ENCODE results near the gene UNC80.

UNC80 gene

GRCh38 chr2:209970271-209970670 lies 198.6 kb downstream of the UNC80 start:
- H3K4me3 ChIP-seq (ENCODE audit: low read depth, low read length), result no peak overlapping the region
- no peak for TF ChIP-seq CTCF (IDR thresholded peaks at IDR 0.05; ENCODE audit: control insufficient read depth, extremely low read depth, insufficient read depth)
- DNase-seq (ENCODE audit: low read depth), result no peak

GRCh38 chr2:209970711-209971110 lies 199.1 kb downstream of the UNC80 start:
- no peak overlapping the region for H3K4me3 ChIP-seq (ENCODE audit: low read depth, low read length)
- no peak for DNase-seq (ENCODE audit: low read depth)
- no peak for TF ChIP-seq CTCF (IDR thresholded peaks at IDR 0.05; ENCODE audit: control insufficient read depth, extremely low read depth, insufficient read depth)

- DNase-seq (ENCODE audit: low read depth), result no peak
- TF ChIP-seq CTCF (IDR thresholded peaks at IDR 0.05; ENCODE audit: control insufficient read depth, extremely low read depth, insufficient read depth), result no peak
- no peak overlapping the region for H3K4me3 ChIP-seq (ENCODE audit: low read depth, low read length)
These were observed 201.7 kb downstream of the UNC80 start for GRCh38 chr2:209973328-209973727.

- no peak for TF ChIP-seq CTCF (IDR thresholded peaks at IDR 0.05; ENCODE audit: control insufficient read depth, extremely low read depth, insufficient read depth)
- no peak for DNase-seq (ENCODE audit: low read depth)
These were observed 202.9 kb downstream of the UNC80 start for GRCh38 chr2:209974576-209974975.

GRCh38 chr2:209976698-209977385 lies 205.2 kb downstream of the UNC80 start:
- TF ChIP-seq CTCF (IDR thresholded peaks at IDR 0.05; ENCODE audit: control insufficient read depth, extremely low read depth, insufficient read depth), result no peak
- no peak overlapping the region for H3K4me3 ChIP-seq (ENCODE audit: low read depth, low read length)
- DNase-seq (ENCODE audit: low read depth), result no peak

More at GRCh38 chr2:209974576-209974975, 202.9 kb downstream of the UNC80 start:
- H3K4me3 ChIP-seq (ENCODE audit: low read depth, low read length), result no peak overlapping the region

GRCh38 chr2:209977386-209978239 lies 206.0 kb downstream of the UNC80 start:
- DNase-seq (ENCODE audit: low read depth), result no peak
- peak; percentile 35; the same call in 1 of the 2 replicates for TF ChIP-seq CTCF (IDR thresholded peaks at IDR 0.05; ENCODE audit: control insufficient read depth, extremely low read depth, insufficient read depth)

More at GRCh38 chr2:209977386-209978239, 206.0 kb downstream of the UNC80 start:
- H3K4me3 ChIP-seq (ENCODE audit: low read depth, low read length), result no peak overlapping the region

Measured in LNCaP clone FGC (cell line).